ENCODE results near the gene WT1.

Gene WT1

GRCh38 chr11:32447252-32447651 is 11.9 kb upstream of the WT1 start:
- no peak for TF ChIP-seq CTCF (IDR thresholded peaks at IDR 0.05; ENCODE audit: extremely low read depth, missing control alignments)
- DNase-seq (ENCODE audit: low spot score): no peak

- no peak for DNase-seq (ENCODE audit: low spot score)
- no peak for TF ChIP-seq CTCF (IDR thresholded peaks at IDR 0.05; ENCODE audit: extremely low read depth, missing control alignments)
Measured at GRCh38 chr11:32446227-32446626, 10.9 kb upstream of the WT1 start.

- TF ChIP-seq CTCF (IDR thresholded peaks at IDR 0.05; ENCODE audit: extremely low read depth, missing control alignments): no peak
- no peak for DNase-seq (ENCODE audit: low spot score)
Measured at GRCh38 chr11:32444186-32444585, 8.8 kb upstream of the WT1 start.

- TF ChIP-seq CTCF (IDR thresholded peaks at IDR 0.05; ENCODE audit: extremely low read depth, missing control alignments): no peak
- DNase-seq (ENCODE audit: low spot score): no peak
Measured at GRCh38 chr11:32440916-32441315, 5.6 kb upstream of the WT1 start.

GRCh38 chr11:32440312-32440908 is 5.1 kb upstream of the WT1 start:
- no peak for DNase-seq (ENCODE audit: low spot score)
- no peak for TF ChIP-seq CTCF (IDR thresholded peaks at IDR 0.05; ENCODE audit: extremely low read depth, missing control alignments)

GRCh38 chr11:32439501-32440210 is 4.3 kb upstream of the WT1 start:
- no peak for DNase-seq (ENCODE audit: low spot score)
- TF ChIP-seq CTCF (IDR thresholded peaks at IDR 0.05; ENCODE audit: extremely low read depth, missing control alignments): no peak

GRCh38 chr11:32438866-32439489 is 3.6 kb upstream of the WT1 start:
- peak; percentile 18 for DNase-seq (ENCODE audit: low spot score)
- no peak for TF ChIP-seq CTCF (IDR thresholded peaks at IDR 0.05; ENCODE audit: extremely low read depth, missing control alignments)

Measured in GM20000 (cell line).